ENCODE results near the gene DPCD.

DPCD gene

GRCh38 chr10:101653536-101653935, 65.4 kb downstream of the DPCD start:
- no peaks in the 10 kb centered on the region for H3K27me3 ChIP-seq (ENCODE audit: insufficient read depth, low read length)
- no peak overlapping the region for H3K9ac ChIP-seq (ENCODE audit: low read depth, low read length)
- no peaks in the 10 kb centered on the region for H3K9me3 ChIP-seq (ENCODE audit: insufficient read depth, low read depth, low read length)
- H3K4me3 ChIP-seq (ENCODE audit: low read length): no peak overlapping the region
- H3K36me3 ChIP-seq (ENCODE audit: insufficient read depth, low read depth, low read length): 0 out of 2 replicates have a peak, but pooled peaks cover 4% of the 10 kb centered on the region
- peaks cover 11% of the 10 kb centered on the region; the same call in 1 of the 2 replicates for H3K4me1 ChIP-seq (ENCODE audit: insufficient read depth, low read length)
- H3K27ac ChIP-seq (ENCODE audit: low read length): no peak overlapping the region

- 0 out of 2 replicates have a peak, but pooled peaks cover 4% of the 10 kb centered on the region for H3K36me3 ChIP-seq (ENCODE audit: insufficient read depth, low read depth, low read length)
- H3K4me1 ChIP-seq (ENCODE audit: insufficient read depth, low read length): peaks cover 21% of the 10 kb centered on the region
- no peak overlapping the region for H3K27ac ChIP-seq (ENCODE audit: low read length)
- H3K9me3 ChIP-seq (ENCODE audit: insufficient read depth, low read depth, low read length): no peaks in the 10 kb centered on the region
- no peak overlapping the region for H3K9ac ChIP-seq (ENCODE audit: low read depth, low read length)
- H3K27me3 ChIP-seq (ENCODE audit: insufficient read depth, low read length): no peaks in the 10 kb centered on the region
- H3K4me3 ChIP-seq (ENCODE audit: low read length): no peak overlapping the region
Measured at GRCh38 chr10:101655570-101655969, 67.4 kb downstream of the DPCD start.

- Histone ChIP-seq H3K27me3 (ENCODE audit: insufficient read depth, low read length) (no peaks in the 10 kb centered on the region), H3K36me3 (ENCODE audit: insufficient read depth, low read depth, low read length) (peaks cover 4% of the 10 kb centered on the region; the same call in 1 of the 2 replicates), H3K4me3 (ENCODE audit: low read length) (no peak overlapping the region)
Measured at GRCh38 chr10:101656890-101657289, 68.8 kb downstream of the DPCD start.

GRCh38 chr10:101658975-101659374, 70.9 kb downstream of the DPCD start:
- Histone ChIP-seq H3K4me3 (ENCODE audit: low read length) (no peak overlapping the region), H3K4me1 (ENCODE audit: insufficient read depth, low read length) (peaks cover 18% of the 10 kb centered on the region), H3K27me3 (ENCODE audit: insufficient read depth, low read length) (no peaks in the 10 kb centered on the region), H3K27ac (ENCODE audit: low read length) (no peak overlapping the region), H3K9ac (ENCODE audit: low read depth, low read length) (no peak overlapping the region), H3K36me3 (ENCODE audit: insufficient read depth, low read depth, low read length) (peaks cover 4% of the 10 kb centered on the region; the same call in 1 of the 2 replicates), H3K9me3 (ENCODE audit: insufficient read depth, low read depth, low read length) (no peaks in the 10 kb centered on the region)

More at GRCh38 chr10:101656890-101657289, 68.8 kb downstream of the DPCD start:
- Histone ChIP-seq H3K9me3 (ENCODE audit: insufficient read depth, low read depth, low read length) (no peaks in the 10 kb centered on the region), H3K27ac (ENCODE audit: low read length) (no peak overlapping the region), H3K4me1 (ENCODE audit: insufficient read depth, low read length) (peaks cover 19% of the 10 kb centered on the region), H3K9ac (ENCODE audit: low read depth, low read length) (no peak overlapping the region)

All from iPS-20b (cell line).